Stimulated activated CD4-positive, alpha-beta T cell treated with anti-CD3 and anti-CD28 coated beads, Interleukin-4, amount 100 ng/mL, for 1 hour (primary cell): Measurements from ENCODE around the gene FAM50B.
A peak's percentile ranks its signal among the peaks of the same experiment; 100 is the strongest.
"Not testable (repeated sequence)": the region's sequence is repeated elsewhere in the genome, so short reads cannot be mapped to it uniquely, and the experiment has no call there.

ENCODE experiments used
- DNase-seq: peaks from one replicate; pipeline ENCODE4 v3.0.0-alpha.2; 2020

FAM50B gene

DNA sequence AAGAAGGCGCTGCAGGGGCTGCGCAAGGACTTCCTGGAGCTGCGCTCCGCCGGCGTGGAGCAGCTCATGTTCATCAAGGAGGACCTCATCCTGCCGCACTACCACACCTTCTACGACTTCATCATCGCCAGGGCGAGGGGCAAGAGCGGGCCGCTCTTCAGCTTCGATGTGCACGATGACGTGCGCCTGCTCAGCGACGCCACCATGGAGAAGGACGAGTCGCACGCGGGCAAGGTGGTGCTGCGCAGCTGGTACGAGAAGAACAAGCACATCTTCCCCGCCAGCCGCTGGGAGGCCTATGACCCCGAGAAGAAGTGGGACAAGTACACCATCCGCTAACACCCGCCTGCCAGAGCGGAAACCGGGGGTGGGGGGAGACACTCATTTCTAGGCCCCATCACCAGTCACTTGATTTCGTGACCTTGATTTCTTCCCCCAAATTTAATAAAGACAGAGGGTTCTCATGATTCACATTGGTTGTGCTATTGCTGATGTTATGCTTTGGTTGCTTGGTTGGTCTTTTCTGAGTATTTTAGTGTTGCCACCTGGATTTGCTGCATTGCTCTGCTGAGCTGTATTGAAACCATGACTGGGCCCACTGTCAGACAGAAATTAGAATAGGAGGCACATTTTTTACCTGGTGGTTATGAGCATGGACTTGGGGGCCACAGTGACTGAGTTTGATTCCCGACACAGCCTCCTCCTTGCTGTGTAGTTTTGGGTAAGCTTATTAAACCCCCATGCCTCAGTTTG, 1.5 kb downstream of the FAM50B start:
- DNase-seq, result peak; percentile 50

DNA sequence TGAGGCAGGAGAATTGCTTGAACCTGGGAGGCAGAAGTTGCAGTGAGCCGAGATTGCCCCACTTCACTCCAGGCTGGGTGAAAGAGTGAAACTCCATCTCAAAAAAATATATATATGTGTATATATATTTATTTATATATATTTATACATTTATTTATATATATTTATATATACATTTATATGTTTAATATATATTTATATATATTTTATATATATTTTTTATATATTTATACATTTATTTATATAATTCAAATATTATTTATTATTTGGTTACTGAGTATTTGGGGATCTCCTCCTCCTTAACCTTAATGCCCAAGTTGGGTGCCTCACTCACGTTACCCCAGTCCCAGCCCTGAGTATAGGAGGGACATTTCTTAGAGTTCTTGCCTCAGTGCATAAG, 2.7 kb downstream of the FAM50B start:
- DNase-seq, result no peak

DNA sequence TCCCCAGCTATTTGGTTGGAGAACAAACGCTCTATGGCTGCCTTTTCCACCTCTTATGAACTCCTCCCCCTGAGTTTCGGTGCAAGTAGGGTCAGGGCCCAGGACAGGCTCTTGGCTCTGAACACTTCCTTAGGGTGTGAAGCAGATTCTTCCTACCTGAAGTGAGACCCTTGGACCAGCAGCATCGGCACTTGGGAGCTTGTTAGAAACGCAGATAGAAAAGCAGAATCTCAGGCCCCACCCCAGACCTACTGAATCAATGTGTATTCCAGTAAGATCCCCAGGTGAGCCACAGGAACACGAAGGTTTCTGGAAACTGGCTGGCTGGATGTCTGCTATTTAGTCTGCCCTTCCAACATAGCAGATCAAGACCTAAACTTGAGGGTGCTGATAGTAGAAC, 3.2 kb downstream of the FAM50B start:
- DNase-seq, result no peak

DNA sequence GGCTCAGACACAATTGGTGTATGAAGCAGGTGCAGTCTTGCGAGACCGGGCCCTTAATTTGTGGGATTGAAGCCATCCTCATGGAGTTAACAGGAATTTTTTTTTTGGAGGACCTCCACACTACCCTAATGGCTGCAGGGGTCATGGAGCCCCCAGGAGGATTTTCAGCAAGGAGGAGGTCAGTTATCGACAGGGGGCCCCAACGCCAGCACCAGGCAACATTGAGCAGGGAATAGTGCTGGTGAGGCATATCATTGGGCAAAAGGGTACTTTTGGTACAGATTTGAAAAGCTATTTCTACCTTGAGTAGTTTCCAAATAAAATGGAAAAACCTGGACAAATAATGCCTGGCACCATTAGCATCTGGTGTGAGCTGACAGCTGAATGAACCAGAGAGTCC, 6.7 kb downstream of the FAM50B start:
- DNase-seq, result no peak

DNA sequence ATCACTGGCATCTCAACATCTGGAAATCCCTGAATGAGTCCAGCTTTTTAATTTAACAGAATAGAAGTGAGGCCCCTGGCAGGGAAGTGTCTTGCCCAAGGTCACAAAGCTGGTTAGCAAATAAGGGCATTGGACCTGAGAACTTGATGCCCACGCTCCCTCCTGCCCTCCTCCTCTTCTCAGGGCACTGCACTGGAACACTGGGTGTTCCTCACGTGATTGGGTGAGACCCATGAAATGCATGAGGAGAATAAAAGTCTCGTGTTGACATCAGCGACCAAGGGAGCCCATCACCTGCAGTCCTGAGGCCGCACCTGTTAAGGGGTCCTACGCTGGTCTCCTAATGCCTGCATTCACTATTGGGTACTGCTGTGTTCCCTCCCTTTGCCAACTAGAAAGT, 7.4 kb downstream of the FAM50B start:
- DNase-seq, result no peak

DNA sequence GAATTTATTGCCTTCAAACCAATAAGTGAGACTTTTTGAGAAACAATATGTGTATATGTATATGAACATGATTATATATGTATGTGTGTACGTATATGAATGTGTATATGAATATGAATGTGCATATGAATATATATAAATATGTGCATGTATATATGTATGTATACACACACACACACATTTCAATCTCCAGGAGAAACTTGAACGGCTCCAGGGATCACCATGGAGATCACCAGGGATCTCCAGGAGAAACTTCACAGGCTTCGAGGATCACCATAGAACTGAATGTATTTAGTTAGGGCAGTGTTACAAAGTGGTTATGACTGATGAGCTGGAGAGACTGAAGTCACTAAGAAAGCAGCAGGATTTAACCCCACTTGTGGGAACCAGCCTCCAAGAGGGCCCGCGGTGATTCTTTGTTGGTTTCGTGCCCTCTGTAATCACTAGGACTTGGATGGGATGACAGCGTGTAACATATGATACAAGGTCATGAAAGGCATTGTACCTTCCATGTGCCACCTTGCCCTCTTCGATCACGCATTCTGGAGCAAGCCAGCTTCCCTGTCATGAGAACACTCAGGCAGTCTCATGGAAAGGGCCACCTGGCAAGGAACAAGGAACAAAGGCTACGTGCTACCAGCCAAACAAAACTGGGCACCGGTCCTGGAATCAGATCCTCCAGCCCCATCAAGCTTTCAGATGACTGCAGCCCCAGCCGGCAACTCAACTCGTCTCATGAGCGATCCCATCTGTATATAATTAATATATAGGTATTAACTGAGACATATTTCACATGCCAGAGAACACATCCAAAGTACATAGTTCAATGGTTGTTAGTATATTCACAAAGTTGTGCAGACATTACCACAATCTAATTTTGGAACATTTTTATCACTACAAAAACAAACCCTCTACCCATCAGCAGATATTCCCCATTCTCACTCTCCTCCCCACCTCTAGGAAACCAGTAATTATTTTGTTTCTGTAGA, 8.6 kb downstream of the FAM50B start:
- DNase-seq, result no peak

DNA sequence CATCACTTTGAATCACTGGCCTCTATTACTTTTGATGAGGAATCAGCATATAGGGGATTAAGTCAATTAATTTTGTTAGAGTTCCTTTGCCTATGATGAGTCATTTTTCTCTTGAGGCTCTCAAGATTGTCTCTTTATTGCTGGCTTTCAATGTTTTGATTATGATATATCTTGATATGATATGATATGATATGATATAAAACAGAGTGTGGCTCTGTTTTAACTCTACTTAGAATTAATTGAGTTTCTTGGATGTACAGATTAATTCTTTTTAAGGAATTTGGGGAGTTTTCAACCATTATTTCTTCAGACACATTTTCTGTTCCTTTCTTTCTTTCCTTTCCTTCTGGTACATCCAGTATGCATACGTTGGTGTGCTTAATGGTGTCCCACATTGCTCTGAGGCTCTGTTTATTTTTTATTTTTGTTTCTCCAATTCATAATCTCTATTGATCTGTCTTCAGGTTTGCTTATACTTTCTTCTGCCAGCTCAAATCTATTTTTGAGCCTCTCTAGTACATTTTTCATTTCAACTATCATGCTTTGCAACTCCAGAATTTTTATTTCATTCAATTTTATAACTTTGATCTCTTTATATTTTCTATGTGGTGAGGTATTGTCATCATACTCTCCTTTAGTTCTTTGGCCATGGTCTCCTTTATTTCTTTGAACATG, 10.8 kb downstream of the FAM50B start:
- no peak for DNase-seq

DNA sequence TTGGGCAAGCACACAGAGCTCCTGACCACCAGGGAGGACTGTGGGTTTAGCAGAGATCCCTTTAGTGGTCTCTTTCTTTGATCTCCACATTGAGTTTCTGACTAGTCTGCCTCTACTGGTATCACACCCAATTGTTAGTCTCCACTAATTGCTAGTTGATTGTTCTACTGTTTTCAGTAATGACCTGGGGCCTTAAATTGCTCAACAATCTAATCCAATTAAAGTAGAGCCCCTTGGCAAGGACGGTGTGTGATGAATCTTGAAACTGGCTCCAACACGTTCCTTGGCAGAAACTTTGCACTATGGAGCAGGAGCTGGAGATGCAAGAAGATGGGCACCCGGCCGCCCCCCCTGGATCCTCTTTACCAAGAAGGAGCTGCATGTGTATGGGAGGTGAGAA, 12.3 kb downstream of the FAM50B start:
- DNase-seq, result no peak

DNA sequence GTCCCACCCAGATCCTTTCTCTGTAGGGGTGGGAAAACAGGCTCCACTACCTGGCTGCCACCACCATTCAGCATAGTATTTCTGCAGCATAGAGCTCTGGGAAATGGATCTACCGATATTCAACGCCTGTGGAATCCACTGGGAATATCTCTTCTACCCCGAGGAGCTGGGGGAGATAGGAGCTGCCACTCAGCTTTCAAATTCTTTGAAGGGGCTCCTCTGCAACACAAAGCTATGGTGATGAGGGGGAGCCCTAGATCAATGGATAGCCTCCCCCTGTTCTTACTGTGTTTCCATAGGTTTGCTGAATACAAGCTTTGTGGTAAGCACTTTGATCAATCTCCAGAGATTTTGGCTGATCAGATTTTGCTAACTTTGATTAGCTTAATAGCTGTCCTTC, 12.9 kb downstream of the FAM50B start:
- DNase-seq, result no peak

DNA sequence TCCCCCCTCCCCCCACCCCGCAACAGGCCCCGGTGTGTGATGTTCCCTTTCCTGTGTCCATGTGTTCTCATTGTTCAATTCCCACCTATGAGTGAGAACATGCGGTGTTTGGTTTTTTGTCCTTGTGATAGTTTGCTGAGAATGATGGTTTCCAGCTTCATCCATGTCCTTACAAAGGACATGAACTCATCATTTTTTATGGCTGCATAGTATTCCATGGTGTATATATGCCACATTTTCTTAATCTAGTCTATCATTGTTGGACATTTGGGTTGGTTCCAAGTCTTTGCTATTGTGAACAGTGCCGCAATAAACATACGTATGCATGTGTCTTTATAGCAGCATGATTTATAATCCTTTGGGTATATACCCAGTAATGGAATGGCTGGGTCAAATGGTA, 14.1 kb downstream of the FAM50B start:
- not testable (repeated sequence) for DNase-seq

DNA sequence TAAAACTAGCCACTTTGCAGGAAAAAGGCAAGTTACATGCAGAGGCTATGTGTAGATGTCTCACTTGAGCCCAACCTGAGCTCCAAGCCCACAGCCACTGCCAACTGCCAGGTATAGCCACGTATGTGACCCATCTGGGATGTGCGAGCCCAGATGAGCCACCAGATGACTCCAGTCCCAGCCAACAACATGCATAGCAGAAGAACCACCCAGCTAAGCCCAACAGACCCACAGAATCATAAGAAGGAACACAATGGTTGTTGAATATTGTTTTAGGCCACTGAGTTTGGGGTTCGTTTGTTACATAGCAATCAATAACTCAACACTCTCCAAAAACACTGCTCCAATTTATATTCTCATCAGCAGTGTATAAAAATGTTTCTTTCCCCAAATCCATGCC, 16.3 kb downstream of the FAM50B start:
- no peak for DNase-seq

DNA sequence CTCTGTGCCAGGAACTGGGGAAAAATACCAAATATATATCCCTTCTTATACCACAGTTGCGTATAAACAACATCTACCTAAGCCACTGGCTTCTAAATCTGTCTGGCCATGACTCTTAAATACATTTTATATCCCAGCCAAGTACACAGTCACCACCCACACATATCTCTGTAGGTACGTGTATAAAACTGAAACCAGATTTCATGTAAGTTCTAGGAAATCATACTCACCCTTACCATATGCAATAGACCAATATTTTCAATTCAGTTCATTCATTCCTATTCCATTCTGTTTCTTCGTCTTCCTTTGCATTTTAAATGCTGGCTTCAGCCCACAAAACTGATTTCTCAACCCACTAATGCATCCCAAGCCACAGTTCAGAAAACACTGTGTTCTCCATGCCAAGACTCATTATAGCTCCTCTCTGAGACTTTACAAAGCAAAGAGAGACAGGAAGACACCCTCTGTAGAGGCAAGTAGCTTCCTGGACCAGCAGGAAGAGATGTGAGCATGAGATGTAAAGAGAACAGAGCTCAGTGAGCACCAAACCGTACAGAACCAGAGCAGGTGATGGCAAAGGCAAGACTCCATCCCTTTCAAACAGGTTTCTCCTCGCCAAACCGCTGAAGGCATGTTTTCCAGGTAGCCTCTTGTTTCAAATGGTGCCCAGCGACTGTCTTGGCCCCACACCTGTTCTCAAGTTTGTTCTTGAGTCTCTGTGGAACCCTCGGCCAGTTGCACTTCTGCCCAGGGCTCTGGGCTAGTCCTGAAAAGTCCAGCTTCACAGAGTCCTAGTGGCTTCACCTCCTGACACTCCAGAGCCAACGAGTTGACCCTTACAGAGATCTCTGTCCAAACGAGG, 18.7 kb downstream of the FAM50B start:
- DNase-seq, result no peak

DNA sequence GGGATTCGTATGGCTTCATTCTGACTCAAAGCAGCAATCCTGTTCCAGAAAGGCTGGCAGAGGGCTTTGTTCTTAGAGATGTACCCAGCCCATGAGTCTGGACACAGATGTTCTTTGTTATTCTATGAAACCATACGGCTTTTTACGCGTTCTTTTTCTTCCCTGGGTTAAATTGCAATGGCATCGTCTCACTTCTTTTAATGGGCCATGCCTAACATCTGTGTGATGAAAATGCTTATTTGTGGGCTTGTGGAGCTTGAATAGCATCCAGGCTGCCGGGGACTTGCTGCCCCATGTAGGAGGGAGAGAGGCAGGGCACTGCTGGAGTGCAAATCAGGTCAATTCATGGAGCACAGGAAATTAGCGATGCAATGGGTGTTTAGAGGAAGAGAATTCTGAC, 19.4 kb downstream of the FAM50B start:
- DNase-seq, result no peak

DNA sequence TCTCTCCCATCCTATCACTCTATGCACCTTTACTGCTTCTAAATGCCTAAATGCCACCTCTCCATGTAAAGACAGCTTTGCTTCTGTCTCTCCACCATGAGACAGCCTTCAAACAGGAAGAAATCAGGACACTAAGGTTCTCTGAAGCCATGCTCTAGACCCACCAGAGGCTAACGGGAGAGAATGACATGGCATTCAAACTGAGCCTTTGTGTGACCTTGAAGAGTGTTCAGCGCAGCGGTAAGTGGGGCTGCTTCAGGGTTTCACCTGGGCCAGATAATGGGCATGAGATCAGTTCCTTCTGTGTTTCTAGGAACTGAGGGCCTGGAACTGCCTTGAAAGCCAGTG, 20.1 kb downstream of the FAM50B start:
- no peak for DNase-seq

DNA sequence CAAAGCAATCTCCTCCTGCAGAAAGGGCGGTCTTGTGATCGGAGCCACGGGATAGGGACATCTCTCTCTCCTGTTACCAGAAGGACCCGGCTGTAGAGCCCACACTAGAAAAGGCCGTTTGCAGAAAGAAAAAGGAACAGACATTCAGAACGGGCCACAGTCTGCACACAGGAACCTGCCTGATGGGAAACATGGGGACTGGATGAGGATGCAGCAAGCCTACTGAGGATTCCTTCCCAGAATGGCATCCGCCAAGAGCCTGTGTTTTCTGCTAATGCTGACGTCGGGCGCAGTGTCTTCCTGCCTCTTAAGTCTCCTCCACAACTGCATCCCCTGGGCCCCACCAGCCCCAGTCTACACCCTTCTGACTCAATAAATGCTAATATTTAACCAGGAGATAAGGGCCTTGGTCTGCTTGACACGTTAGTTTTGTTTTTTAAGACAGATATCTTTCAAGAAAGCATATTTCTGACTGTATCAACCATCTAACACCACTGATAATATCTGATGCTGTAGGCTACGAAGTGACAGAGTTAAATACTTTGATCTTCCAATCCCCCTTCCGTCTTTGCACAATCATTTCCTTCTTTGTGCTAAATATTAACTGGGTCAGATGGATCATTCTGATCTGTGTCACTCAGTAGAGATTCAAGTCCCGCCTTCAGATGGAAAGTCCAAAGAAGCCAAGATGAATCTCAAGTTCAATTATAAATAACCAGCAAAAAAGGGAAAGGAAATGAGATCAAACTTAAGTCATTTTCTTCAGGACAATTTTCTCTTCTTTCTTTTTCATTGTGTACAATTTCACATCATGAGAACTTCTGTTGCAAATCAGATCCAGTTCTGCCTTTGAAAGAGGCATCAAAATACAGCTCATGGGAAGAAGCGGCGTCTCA, 20.7 kb downstream of the FAM50B start:
- DNase-seq, result peak; percentile 13

DNA sequence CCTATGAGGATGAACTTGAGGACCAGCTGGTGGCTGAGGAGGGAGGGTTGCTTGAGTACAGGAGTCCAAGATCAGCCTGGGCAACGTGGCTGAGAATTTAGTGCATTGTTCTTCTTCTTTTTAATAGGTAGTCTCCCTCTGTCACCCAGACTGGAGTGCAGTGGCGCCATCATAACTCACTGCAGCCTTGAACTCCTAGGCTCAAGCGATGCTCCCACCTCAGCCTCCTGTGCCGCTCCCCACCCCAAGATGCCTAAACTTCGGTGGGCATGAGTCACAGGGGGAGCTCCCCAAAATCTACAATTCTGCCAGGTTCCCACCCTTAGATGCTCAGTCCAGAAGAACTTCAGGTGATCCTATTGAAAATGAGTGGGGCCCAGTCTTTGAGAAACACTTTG, 21.4 kb downstream of the FAM50B start:
- no peak for DNase-seq

DNA sequence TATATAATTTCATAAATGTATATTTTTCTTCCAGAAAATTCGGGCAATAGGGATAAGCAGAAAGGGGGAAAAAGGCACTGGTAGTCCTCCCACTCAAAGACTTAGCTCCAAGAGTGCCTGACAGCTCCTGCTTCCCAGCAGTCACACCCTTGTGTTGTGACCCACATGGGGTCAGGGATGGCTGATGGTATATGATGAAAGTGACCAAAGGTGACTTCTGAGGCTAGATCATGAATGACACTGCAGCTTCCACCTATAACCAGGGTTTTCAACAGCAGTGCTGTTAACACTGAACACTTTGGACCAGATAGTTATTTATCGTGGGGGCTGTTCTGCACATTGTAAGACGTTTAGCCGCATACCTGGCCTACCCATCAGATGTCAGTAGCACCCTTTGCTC, 22.3 kb downstream of the FAM50B start:
- no peak for DNase-seq

DNA sequence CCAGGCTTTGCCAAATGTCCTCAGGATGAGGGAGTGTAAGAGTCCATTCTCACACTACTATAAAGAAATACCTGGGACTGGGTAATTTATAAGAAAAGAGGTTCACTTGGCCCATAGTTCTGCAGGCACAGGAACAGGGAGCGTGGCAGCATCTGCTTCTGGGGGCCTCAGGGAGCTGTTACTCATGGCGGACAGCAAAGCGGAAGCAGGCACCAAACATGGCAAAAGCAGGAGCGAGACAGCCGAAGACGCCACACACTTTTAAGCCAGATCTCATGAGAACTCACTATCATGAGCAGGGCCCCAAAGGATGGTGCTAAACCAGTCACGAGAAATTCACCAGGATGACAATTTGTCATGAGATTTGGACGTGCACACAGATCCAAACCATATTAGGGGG, 22.8 kb downstream of the FAM50B start:
- no peak for DNase-seq

DNA sequence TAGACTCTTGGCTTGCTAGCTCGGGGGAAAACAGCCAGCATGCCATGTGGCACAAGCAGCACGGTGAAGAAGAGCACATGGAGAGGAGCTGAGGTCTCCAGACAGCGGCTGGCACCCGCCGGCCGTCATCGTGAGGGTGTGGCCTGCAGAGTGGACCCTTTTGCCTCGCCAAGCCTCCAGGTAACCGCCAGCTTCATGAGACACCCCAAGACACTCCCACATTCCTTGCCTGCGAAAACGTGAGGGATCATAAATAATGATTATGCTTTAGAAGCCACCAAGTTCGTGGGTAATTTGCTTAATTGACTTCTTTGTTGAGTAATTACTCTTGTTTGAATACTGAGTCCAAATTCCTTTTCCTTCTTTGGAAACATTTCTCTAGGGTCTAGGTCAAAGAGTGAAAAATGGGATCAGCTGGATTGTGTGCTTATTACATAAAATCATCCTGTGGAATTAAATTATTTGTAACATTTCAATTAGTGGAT, 23.2 kb downstream of the FAM50B start:
- DNase-seq, result no peak

DNA sequence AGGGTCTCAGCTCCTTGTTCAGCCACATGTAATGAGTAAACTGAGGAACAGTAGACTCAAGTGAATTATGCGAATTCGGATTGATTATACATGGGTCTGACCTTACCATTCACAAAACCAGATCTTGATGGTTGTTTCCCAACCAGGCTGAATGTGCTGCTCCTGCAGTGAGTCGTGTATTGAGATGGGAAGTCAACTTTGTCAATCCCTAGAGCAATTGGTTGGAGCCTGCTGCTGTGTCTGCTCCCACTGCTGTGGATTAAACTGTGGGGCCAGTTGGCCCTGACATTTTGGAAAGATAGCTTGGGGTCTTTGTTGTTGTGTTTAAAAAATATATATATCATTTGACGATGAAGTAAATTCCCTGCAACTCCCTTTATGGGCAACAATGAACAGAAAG, 23.9 kb downstream of the FAM50B start:
- DNase-seq, result no peak

DNA sequence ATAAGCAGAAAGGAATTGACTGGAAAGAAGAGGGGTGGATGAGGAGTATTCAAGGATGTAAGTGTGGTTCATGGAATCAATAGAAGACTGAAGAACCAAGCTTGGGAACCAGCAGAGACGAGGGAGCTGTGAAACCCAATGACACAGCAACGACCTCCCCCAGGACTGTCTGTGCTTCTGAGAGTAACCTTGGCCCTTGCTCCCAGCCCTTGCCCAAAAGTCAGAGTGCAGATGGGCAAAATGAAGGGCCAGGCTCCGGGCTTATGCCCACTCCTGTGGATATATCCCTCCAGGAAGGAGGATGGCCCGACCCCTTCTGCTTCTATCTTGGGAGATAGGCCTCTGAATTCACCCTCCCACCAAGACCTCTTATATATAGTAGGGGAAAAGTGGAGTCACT, 24.9 kb downstream of the FAM50B start:
- DNase-seq, result no peak

DNA sequence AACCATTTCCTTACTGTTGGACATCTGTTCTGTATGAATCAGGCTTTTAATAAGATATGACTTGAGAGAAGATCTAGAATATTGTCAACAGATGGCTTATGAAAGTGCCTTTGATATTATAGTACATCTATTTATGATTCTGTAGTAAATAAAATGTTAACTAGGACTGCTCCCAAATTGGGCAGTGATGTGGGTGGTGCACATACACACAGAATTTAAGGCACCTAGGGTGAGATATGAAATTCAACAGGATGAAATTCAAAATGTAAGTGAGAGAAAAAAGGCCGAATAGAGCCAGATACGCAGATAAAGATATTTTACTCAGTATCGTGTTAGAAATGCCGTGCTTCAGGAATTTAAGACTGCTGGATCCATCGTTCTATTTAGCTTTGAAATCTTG, 26.3 kb downstream of the FAM50B start:
- DNase-seq, result no peak
